Parathyroid adenoma (tissue), 2 donors: Measurements from ENCODE around the gene SOCS3.

Experiments
- H2AFZ ChIP-seq: fragments of 300-600 bp; sonication (generic); one replicate; pipeline ENCODE4 v1.7.0; 2017; ENCODE audit warnings: antibody characterized with exemption, mild to moderate bottlenecking
- H3K27ac ChIP-seq: fragments of 300-600 bp; sonication (generic); one replicate; pipeline ENCODE4 v1.7.0; 2017
- H3K27me3 ChIP-seq: fragments of 300-600 bp; sonication (generic); one replicate; pipeline ENCODE4 v1.7.0; 2017; ENCODE audit warnings: low read length; ENCODE audit not compliant: control insufficient read depth, insufficient read depth
- H3K36me3 ChIP-seq: fragments of 300-600 bp; sonication (generic); one replicate; pipeline ENCODE4 v1.7.0; 2017; ENCODE audit warnings: low read length; ENCODE audit not compliant: control insufficient read depth, insufficient read depth
- H3K4me1 ChIP-seq: fragments of 300-600 bp; sonication (generic); one replicate; pipeline ENCODE4 v1.7.0; 2017; ENCODE audit warnings: control low read depth
- H3K4me2 ChIP-seq: fragments of 300-600 bp; sonication (generic); one replicate; pipeline ENCODE4 v1.7.0; 2017; ENCODE audit warnings: low read length
- H3K4me3 ChIP-seq: fragments of 300-600 bp; sonication (generic); one replicate; pipeline ENCODE4 v1.7.0; 2017; ENCODE audit warnings: low read depth, low read length
- H3K79me2 ChIP-seq: fragments of 300-600 bp; sonication (generic); one replicate; pipeline ENCODE4 v1.7.0; 2017; ENCODE audit warnings: control low read depth
- H3K9ac ChIP-seq: fragments of 300-600 bp; sonication (generic); one replicate; pipeline ENCODE4 v1.7.0; 2017; ENCODE audit warnings: mild to moderate bottlenecking
- H3K9me3 ChIP-seq: fragments of 300-600 bp; sonication (generic); one replicate; pipeline ENCODE4 v1.7.0; 2017; ENCODE audit warnings: low read length; ENCODE audit not compliant: control insufficient read depth
- TF ChIP-seq, protein P1 (sequence below): fragments of 300-600 bp; sonication (generic); IDR thresholded peaks from one replicate; pipeline ENCODE4 v1.7.0; 2017; ENCODE audit warnings: antibody characterized with exemption, mild to moderate bottlenecking
- donor health status: primary hyperparathyroidism.

SOCS3 gene

DNA sequence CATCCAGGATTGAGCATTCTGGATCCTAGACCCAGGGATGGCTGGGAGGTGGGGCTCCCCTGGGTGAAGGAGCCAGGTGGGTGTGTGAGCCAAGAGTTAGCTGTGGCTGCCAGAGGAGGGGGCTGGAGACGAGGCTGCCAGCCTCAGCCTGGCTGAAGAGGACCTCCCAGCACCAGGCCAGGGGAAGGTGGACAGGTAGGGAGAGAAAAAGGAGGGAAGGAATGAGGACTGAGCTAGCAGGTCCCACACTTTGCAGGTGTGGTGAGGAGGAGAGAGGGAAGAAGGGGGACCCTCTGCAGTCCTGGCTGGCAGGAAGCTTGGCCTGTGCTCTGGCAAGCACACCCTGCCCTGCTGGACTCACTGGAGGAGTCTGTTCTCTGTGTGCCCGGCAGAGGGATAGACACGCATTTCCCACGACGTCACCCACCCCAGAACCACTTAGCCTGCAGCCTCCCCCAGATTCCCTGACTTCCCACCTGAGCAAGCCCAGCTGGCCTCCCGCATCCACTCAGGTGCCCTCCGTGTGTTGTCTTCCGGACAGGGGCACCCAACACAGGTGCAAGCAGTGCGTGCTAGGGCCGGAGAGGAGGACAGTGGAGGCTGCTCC, 42.0 kb downstream of the SOCS3 start:
- no peak overlapping the region for H3K4me2 ChIP-seq
- no peaks in the 10 kb centered on the region for H3K27me3 ChIP-seq
- H3K9me3 ChIP-seq: no peaks in the 10 kb centered on the region
- H3K36me3 ChIP-seq: no peaks in the 10 kb centered on the region
- TF ChIP-seq, protein P1, sequence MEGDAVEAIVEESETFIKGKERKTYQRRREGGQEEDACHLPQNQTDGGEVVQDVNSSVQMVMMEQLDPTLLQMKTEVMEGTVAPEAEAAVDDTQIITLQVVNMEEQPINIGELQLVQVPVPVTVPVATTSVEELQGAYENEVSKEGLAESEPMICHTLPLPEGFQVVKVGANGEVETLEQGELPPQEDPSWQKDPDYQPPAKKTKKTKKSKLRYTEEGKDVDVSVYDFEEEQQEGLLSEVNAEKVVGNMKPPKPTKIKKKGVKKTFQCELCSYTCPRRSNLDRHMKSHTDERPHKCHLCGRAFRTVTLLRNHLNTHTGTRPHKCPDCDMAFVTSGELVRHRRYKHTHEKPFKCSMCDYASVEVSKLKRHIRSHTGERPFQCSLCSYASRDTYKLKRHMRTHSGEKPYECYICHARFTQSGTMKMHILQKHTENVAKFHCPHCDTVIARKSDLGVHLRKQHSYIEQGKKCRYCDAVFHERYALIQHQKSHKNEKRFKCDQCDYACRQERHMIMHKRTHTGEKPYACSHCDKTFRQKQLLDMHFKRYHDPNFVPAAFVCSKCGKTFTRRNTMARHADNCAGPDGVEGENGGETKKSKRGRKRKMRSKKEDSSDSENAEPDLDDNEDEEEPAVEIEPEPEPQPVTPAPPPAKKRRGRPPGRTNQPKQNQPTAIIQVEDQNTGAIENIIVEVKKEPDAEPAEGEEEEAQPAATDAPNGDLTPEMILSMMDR: no peak
- H2AFZ ChIP-seq: no peak overlapping the region
- H3K9ac ChIP-seq: no peak overlapping the region
- no peak overlapping the region for H3K4me3 ChIP-seq
- no peak overlapping the region for H3K27ac ChIP-seq
- H3K4me1 ChIP-seq: peaks cover 5% of the 10 kb centered on the region
- H3K79me2 ChIP-seq: no peaks in the 10 kb centered on the region

DNA sequence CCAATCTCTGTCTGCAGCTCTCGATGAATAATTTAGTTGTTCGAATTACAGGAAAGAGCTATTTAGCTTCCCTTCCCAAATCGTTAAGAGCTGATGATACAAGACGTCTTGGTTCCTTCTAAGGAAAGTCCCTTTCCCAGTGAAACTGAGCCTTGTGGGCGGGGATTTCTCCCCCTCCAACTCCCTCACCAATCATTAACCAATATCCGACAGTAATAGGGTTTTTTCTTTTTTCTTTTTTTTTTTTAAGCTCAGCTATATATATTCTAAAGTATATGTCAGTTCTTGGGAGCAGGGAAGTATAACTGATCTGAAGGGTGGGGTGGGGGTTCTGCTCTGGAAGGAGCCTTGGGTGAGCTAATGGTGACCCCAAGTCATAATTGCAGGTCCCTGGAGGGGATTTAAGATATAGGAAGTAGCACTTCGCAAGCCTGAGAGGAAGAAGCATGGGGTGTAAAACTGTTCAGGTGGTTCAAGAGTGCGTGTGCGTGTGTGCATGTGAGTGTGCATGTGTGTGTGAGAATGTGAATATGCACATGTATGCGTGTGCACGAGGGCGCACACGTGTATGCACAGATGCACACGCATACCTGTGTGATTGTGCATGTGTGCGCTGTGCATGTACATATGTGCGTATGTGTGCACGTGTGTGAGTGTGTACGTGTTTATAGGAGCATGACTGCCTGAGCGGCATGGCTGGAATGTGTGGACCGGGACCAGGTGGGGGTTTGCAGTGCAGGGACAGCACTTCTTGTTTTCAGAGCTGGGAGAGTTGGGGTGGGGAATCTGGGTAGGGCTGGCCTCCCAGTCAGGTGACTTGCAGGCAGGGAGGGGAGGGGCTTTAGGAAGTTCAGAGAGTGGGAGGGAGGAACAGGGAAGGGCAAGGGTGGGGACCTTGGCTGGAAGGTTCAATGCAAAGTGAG, 42.7 kb downstream of the SOCS3 start:
- no peak overlapping the region for H3K4me3 ChIP-seq
- no peaks in the 10 kb centered on the region for H3K27me3 ChIP-seq
- H3K79me2 ChIP-seq: no peaks in the 10 kb centered on the region
- H3K9ac ChIP-seq: no peak overlapping the region
- H3K27ac ChIP-seq: peak overlapping the region; percentile 32
- peaks cover 5% of the 10 kb centered on the region for H3K4me1 ChIP-seq
- H3K9me3 ChIP-seq: no peaks in the 10 kb centered on the region
- no peak overlapping the region for H2AFZ ChIP-seq
- H3K36me3 ChIP-seq: no peaks in the 10 kb centered on the region
- no peak overlapping the region for H3K4me2 ChIP-seq
- TF ChIP-seq, protein P1: no peak

DNA sequence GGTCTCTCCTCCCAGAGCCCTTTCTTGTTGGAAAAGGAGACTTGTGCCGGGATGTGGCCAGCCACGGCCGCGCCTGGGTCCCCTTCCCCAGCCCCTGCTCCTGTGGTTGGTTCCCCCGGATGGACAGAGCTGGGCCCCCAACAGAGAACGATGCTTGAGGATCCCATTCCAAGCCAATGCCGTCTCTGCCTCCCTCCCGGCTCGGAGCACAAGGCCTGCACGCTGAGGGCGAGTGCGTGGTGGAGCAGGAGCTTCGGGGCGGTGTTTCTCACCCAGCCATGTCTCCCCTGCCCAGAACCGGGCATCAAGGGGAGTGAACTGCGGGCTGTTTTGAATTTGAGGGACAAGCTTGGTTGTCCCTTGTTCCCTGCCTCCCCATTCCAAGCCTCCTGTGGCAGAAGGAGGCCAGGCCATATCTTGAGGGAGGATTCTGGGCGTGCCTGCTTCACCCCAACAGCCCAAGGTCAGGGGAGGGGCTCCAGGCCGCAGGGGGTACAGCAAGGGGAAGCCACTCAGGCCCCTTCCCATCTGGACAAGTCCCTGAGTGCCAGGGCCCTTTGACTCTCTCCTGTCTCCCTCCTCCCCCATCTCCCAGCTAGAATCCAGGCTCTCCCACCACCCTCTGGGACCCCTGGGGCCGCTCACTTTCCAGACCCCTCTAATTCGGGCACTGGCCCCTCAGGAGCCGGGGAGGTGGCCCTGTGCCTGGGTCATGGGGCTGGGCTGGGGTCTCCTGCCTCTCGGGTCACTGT, 43.6 kb downstream of the SOCS3 start:
- Histone ChIP-seq H2AFZ (no peak overlapping the region), H3K79me2 (no peaks in the 10 kb centered on the region), H3K9ac (no peak overlapping the region), H3K4me2 (no peak overlapping the region), H3K4me3 (no peak overlapping the region), H3K27me3 (no peaks in the 10 kb centered on the region), H3K36me3 (no peaks in the 10 kb centered on the region), H3K27ac (peak overlapping the region; percentile 32), H3K4me1 (peaks cover 5% of the 10 kb centered on the region), H3K9me3 (no peaks in the 10 kb centered on the region)
- TF ChIP-seq, protein P1: no peak

DNA sequence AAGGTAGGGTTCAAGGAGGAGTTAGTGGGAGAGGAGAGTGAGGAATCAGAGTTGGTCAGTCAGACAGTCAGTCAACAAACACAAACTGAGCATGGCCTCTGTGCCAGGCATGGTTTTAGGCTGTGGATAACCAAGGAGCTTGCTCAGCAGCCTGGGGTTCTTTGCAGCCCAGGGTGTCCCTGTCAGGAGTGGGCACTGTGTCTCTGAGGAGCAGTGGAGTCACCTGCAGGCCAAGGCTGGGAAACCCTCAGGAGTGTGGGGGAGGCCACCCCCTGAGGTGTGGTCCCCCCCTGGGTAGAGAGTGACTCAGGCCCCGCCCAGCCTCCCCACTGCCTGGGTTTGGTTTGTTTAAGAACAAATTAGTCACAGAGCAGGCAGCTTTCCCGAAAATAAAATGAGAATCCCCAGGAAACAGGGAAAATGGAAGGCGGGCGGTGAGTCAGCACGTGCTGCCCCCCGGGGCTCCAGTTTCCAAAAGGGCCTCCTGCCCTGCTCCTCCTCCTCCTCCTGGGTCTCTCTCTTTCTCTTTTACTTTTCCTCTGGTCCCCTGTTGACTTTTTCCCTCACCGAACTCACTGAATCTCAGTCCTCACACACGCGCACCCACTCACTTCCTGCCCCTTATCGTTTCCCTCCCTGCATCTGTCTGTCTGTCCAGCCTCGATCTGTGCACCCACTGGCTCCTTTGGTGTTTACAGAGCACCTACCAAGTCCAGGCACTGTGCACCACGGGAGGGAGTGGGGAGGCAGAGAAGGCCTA, 44.3 kb downstream of the SOCS3 start:
- Histone ChIP-seq H3K9ac (no peak overlapping the region), H3K27me3 (no peaks in the 10 kb centered on the region), H3K4me2 (no peak overlapping the region), H3K4me1 (peaks cover 5% of the 10 kb centered on the region), H3K9me3 (no peaks in the 10 kb centered on the region), H2AFZ (no peak overlapping the region), H3K4me3 (no peak overlapping the region), H3K27ac (peak overlapping the region; percentile 80), H3K79me2 (no peaks in the 10 kb centered on the region), H3K36me3 (no peaks in the 10 kb centered on the region)
- TF ChIP-seq, protein P1: no peak
